MG63 (cell line): ENCODE measurements around the gene C16orf89. TPM values are rescaled to one million over a fixed set of nuclear protein-coding genes. Genes with fewer than 3 reads are reported as not detected.
"Not testable (repeated sequence)": the region's sequence is repeated elsewhere in the genome, so short reads cannot be mapped to it uniquely, and the experiment has no call there.

Experiments
- DNase-seq: peaks from one replicate; pipeline ENCODE4 v3.0.0-alpha.2; 2020
- H3K27me3 ChIP-seq: fragments of 250-450 bp; sonication (Bioruptor Pico); 2 replicates; pipeline ENCODE4 v1.5.1; 2020; ENCODE audit warnings: mild to moderate bottlenecking, moderate library complexity
- H3K36me3 ChIP-seq: fragments of 250-450 bp; sonication (Bioruptor Pico); 2 replicates; pipeline ENCODE4 v1.5.1; 2020; ENCODE audit warnings: mild to moderate bottlenecking, moderate library complexity
- H3K4me3 ChIP-seq: fragments of 250-450 bp; sonication (Bioruptor Pico); 2 replicates; pipeline ENCODE4 v1.5.1; 2020; ENCODE audit warnings: mild to moderate bottlenecking, moderate library complexity
- H3K9me3 ChIP-seq: fragments of 250-450 bp; sonication (Bioruptor Pico); 2 replicates; pipeline ENCODE4 v1.5.1; 2020; ENCODE audit warnings: mild to moderate bottlenecking, moderate library complexity
- total RNA-seq: library from RNA; depleted of rRNA; stranded (reverse); fragments of >200 nt; shearing (Covaris generic); gene quantifications from 2 replicates; pipeline ENCODE4 v1.2.3, GENCODE V29; 2014; ENCODE audit warnings: low replicate concordance; rRNA removed

C16orf89 gene, protein sequence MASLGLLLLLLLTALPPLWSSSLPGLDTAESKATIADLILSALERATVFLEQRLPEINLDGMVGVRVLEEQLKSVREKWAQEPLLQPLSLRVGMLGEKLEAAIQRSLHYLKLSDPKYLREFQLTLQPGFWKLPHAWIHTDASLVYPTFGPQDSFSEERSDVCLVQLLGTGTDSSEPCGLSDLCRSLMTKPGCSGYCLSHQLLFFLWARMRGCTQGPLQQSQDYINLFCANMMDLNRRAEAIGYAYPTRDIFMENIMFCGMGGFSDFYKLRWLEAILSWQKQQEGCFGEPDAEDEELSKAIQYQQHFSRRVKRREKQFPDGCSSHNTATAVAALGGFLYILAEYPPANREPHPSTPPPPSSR
- total RNA-seq = not detected in 2 replicates

DNA sequence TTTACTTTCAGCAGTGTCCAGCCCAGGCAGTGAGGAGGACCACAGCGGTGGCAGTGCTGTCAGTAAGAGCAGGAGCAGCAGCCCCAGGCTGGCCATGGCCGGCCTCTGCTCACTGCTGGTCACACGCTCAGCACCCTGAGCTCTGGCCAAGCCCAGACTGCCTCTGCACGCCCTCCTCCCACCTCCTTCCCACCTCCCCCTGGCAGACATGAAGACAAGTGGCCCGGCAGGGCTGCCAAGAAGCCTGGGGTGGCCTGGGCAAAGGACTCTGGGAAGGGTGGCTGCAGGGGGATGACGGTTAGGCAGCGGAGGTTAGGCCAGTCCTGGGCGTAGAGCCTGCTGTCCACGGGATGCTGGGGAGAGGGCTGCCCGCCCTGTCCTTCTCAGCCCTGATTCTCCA lies at the start of gene C16orf89:
Gene C16orf89, minus strand, starts transcription at position 144 of the 400 bp plus-strand sequence. Its CDS starts 48 bp downstream, at position 96.
- Histone ChIP-seq H3K36me3 (no peaks in the 10 kb centered on the region), H3K27me3 (peaks cover 59% of the 10 kb centered on the region), H3K9me3 (no peaks in the 10 kb centered on the region), H3K4me3 (no peak within 1 kb of the TSS)
- no peak for DNase-seq

DNA sequence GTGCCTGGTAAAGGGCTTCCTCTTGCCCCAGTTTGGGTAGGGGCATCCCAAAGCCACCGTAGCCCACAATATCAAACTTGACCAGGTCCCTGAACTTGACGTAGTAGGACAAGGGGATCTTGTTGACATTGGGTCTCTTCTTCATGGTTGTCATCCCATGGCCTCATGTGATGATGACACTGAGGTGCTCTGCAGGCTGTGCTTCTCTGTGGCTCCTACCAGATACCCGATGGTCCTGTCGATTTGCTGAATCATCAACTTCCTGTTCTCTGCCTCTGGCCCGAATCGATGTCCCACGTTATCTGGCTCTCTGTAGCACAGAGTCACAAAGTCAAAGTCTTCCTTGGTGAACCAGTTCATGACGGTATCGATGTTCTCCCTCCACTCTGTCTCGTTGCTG lies 45.2 kb upstream of the C16orf89 start:
- not testable (repeated sequence) for H3K4me3 ChIP-seq, H3K36me3 ChIP-seq, H3K27me3 ChIP-seq, DNase-seq, H3K9me3 ChIP-seq

DNA sequence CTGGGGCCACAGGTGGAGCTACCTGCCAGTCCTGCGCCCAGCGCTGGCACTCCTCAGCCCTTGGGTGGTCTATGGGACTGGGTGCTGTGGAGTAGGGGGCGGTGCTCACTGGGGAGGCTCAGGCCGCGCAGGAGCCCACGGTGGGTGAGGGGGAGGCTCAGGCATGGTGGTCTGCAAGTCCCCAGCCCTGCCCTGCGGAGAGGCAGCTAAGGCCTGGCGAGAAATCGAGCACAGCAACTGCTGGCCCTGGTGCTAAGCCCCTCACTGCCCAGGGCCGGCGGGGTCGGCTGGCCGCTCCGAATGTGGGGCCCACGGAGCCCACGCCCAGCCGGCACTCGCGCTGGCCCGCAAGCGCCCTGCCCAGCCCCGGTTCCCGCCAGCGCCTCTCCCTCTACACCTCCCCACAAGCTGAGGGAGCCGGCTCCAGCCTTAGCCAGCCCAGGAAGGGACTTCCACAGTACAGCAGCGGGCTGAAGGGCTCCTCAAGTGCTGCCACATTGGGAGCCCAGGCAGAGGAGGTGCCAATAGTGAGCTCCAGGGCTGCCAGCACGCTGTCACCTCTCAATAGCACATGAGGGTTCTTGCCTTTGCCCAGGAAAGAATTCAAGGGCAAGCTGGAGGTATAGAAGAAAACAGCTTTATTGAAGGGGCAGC lies 42.9 kb upstream of the C16orf89 start:
- H3K4me3 ChIP-seq = no peak overlapping the region
- H3K9me3 ChIP-seq = no peaks in the 10 kb centered on the region
- no peaks in the 10 kb centered on the region for H3K27me3 ChIP-seq

DNA sequence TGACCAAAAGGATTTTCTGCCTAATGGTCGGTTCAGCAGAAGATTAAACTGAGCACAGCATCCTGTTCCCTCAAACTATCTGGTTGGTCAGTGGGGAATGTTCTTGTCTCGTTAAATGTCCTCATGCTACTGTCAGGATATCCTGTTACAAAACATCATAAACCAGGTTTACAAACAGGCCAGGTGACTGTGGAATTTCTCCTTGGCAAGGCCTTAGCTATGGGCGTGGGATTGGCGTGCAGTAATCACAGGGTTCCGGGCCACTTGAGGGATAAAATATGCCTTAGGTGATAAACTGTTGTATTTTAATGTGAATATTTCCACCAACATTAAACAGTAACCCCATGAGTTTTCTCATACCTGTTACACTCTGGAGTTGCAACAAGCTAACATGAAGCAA lies 39.3 kb upstream of the C16orf89 start:
- H3K27me3 ChIP-seq = not testable (repeated sequence)

More for the DNA sequence above, 42.9 kb upstream of the C16orf89 start:
- DNase-seq = no peak
- no peaks in the 10 kb centered on the region for H3K36me3 ChIP-seq

DNA sequence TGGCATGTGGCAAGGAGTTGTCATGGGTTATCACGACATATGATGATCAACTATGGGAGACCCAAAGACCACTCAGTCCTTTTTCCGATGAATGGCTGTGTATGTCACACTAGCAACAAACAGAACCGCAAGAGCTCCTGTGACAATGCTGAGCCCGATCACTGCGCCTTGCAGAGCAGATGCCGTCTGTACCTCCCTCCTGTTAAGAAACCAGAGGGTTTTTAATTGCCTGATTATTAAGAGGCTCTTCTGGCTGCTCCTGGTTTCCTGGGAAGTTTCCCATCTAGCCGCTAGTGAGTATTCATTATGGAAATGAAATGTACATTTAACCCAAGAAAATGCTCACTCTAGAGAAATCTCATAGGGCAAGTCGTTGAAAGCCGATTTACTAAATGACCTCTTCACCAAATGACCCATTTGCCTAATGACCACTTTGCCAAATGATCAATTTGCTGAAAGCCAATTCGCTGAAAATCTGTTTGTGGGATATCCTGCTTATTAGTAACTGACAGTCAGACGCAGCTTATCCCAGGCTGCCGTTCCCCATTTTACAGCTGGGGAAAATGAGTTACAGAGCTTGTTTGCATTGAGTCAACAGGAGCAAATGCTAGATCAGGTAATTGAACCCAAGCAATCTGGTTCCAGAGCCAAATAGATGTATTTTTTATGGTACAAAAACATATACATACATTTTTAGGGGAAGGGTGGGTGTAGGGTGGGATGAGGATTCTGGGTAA lies 37.7 kb upstream of the C16orf89 start:
- not testable (repeated sequence) for DNase-seq

More for the DNA sequence above, 39.3 kb upstream of the C16orf89 start:
- H3K36me3 ChIP-seq, H3K9me3 ChIP-seq, DNase-seq, H3K4me3 ChIP-seq: not testable (repeated sequence)

DNA sequence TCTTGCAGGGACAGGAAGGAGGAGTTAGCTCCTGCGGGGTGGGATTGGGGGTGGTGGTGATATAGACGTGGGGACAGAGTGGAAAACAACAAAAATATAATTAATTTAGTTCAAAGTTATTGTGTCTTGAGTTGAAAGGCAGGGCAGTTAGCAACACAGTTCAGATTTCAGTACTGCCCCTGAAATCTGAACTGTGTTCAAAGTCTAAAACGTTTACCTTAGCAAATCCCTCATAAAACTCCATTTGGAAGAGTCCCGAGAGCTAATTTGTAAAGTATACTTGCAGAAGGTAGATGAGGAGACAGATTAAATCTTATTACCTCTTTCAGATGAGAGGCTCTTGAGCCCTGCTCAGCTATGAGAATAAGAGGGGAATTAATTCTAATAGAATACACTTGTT lies 33.4 kb upstream of the C16orf89 start:
- H3K27me3 ChIP-seq, DNase-seq, H3K4me3 ChIP-seq, H3K9me3 ChIP-seq, H3K36me3 ChIP-seq: not testable (repeated sequence)

More for the DNA sequence above, 37.7 kb upstream of the C16orf89 start:
- H3K9me3 ChIP-seq, H3K4me3 ChIP-seq, H3K36me3 ChIP-seq, H3K27me3 ChIP-seq: not testable (repeated sequence)

DNA sequence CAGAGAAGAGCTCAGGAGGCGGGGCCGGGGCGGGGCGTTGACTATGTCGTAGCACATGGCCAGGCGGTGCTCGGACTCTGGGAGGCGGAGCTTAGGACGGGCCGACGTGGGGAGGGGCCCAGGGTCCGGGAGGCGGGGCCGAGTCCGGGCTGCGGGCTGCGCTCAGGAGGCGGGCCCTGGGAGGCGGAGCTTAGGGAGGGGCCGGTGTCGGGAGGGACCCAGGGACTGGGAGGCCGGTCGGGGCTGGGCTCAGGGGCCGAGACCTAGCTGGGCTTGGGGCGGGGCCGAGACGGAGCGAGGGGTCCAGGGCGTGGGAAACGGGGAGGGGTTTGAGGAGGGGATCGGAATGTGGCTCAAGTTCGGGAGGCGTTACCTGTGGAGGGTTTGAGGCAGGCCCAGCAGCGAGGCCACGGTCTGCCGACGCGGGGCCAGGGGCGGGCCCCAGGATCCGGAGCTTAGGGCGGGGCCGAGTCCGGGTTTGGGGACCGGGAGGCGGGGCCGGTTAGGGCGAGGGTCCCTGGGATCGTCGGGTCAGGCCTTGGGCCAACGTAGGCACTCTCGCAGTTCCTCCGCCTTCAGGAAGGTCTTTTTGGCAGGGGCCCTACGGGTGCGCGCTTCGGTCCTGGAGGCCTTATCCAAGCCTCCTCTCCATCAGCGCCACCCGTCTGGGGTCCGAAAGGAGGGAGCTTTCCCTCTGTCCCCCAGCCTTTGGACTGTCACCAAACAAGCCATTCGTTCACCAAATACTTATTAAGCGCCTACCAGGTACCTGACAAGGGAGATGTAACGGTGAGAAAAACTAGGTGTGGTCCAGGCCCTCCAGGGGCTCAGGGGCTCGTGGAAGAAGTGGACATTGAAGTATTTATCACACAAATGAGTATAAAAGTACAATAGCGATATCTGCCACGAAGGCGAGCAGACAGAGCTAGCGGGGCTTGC lies 32.7 kb upstream of the C16orf89 start:
- peak overlapping the region; percentile 84 for H3K4me3 ChIP-seq
- H3K36me3 ChIP-seq, H3K27me3 ChIP-seq, H3K9me3 ChIP-seq: not testable (repeated sequence)
- DNase-seq = peak; percentile 69

DNA sequence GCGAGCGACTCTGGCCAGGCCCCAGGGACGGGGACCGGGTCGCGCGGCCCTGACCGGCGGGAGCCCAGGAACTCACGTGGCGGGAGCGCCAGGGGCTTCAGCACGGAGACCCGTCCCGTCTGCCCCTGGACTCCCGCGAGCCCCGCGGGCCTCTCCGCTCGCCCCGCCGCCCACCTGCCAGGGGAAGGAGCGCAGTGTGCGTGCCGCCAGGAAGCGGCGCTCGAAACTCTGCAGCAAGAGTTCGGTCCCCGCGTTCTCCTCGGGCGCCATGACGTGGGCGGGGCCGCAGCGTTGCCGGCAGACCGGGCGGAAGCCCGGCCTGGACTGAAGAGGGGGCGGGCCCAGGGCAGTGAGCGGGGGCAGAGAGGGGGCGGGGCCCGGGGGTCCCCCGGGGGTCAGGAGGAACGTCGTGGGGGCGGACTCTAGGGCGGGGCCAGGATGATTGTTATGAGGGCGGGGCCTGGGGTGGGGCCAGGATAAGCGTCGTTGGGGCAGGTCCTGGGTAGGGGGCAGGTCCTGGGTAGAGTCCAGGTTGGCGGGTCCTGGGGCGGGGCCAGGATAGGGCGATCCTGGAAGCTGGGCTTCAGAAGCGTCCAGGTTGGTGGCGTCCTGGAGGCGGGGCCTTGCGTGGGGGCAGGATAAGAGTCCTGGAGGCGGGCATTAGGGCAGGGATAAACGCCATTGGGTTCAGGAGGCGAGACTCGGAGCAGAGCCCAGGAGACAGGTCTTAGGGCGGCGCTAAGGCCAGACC lies 31.9 kb upstream of the C16orf89 start, which contains the start of gene EEF2KMT:
Gene EEF2KMT, minus strand, starts transcription at position 326 of the 751 bp plus-strand sequence. Its CDS starts 56 bp downstream, at position 270.
- DNase-seq = peak; percentile 99
- H3K4me3 ChIP-seq = peak within 1 kb of the TSS; percentile 84
- H3K27me3 ChIP-seq, H3K36me3 ChIP-seq, H3K9me3 ChIP-seq: not testable (repeated sequence)

DNA sequence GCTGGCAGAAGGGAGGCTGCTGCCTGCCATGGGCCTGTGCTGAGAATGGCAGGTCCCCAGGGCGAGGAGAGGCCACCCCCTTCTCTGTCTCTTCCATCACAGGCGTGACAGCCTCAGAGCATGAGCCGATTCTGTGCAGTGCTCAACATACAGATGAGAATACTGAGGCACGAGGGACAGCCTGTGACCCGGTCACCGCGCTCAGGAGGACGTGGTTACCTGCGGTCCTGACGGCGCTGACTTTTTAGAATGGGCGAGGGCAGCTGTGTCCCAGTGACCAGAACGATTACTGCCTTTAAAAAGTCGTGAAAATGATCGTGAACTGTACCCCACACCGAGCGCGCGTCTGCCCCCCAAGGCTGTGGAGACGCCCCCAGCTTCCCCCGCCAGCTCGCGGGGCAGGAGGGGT lies 31.3 kb upstream of the C16orf89 start:
- H3K4me3 ChIP-seq = peak overlapping the region; percentile 84
- not testable (repeated sequence) for H3K27me3 ChIP-seq, H3K36me3 ChIP-seq, H3K9me3 ChIP-seq
- peak; percentile 42 for DNase-seq

DNA sequence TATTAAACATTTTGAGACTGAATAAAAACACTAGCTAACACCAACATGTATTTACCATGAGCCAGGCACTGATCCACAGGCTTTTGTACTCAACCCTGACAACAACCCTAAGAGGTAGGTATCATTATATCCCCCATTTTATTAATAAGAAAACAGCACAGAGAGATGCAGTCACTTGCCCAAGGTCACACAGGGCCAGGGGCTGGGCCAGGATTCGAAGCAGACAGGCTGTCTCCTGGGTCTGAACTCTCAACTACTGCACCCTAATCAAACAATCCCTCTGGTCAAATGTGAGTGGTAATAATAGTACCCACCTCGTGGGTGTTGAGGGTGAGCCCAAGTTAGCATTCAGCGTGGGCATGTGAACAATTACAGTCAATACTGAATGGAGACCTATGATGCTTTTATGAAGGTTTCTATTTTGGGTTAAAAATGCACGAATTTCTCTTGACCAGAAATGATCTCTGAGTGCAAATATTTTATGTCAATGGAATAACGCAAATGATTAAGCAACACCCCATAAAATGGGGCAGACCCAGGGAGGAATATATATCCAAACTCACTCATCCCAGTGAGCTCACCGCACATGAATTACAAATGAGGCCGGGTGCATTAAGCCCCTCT lies 30.8 kb upstream of the C16orf89 start:
- not testable (repeated sequence) for H3K27me3 ChIP-seq, DNase-seq, H3K9me3 ChIP-seq, H3K36me3 ChIP-seq
- H3K4me3 ChIP-seq = peak overlapping the region; percentile 84; the same call in 1 of the 2 replicates

DNA sequence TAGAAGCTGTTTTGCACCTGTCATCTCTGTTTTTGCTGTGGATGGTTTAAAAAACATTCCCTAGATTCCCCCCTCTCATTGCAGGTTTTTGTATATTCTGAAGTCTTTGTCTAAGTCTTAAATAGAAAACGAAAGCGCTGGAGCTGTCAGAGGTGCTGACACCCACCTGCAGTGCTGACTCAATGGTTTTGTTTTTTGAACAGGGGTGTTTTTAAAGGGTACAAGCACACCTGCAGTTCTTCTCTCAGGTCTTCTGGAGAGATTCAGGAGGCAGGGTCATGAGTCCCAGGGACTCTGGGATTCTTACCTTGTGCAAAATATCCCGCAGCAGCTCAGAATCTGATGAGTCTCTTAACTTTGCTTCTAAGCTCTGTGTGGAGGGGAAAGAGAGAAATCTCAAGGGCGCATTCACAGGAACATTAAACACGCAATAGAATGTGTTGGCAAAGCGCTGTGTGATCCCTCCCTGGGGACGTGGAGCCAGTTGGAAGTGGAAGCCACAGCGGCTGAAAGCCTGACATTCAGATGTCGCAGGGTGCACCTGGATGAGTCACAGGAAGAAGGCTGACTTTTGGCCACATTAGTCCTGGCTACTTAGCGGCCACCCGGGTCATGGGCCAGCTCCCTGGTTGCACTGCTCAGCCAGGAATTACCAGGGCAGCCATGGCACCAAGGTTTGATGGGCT lies 29.5 kb upstream of the C16orf89 start:
- not testable (repeated sequence) for H3K36me3 ChIP-seq, H3K27me3 ChIP-seq, H3K4me3 ChIP-seq, H3K9me3 ChIP-seq, DNase-seq

DNA sequence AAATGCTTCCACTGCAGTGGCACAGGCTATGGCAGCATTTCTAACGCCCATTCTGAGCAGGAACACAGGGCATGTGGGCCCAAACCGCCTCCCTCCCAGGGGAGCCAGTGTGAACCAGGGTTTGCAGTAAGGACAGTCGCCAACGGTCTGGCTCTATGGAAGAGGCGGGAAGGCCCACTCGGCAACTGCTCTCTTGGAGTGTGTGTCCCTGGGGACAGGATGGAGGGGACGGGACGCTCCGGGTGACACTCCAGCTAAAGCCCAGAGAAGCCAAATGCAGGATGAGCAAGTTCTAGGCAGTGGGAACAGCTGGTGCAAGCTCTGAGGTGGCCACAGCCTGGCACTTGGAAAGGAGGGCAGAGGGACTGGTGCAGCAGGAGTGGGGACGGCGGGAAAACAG lies 28.0 kb upstream of the C16orf89 start:
- H3K9me3 ChIP-seq, DNase-seq, H3K27me3 ChIP-seq, H3K4me3 ChIP-seq, H3K36me3 ChIP-seq: not testable (repeated sequence)

DNA sequence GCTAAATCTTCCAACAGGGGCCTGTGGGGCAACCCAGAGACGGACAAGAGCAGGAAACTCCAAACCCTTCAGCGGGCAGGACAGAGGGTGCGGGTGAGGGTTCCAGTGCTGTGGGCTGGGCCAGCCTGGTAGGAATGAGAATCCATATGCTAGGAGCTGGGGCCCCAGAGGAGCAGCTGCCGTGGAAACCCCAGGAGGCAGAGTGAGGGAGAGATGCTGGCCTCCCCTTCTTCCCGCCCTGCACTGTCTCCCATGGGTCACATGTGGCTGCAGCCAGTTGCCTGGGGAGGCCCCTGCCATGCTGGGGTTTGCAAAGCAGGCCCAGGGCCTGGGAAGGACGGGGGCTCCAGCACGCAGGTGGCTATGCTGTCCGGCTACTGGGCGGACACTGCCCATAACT lies 27.3 kb upstream of the C16orf89 start:
- not testable (repeated sequence) for H3K9me3 ChIP-seq, H3K4me3 ChIP-seq, H3K27me3 ChIP-seq, DNase-seq, H3K36me3 ChIP-seq

DNA sequence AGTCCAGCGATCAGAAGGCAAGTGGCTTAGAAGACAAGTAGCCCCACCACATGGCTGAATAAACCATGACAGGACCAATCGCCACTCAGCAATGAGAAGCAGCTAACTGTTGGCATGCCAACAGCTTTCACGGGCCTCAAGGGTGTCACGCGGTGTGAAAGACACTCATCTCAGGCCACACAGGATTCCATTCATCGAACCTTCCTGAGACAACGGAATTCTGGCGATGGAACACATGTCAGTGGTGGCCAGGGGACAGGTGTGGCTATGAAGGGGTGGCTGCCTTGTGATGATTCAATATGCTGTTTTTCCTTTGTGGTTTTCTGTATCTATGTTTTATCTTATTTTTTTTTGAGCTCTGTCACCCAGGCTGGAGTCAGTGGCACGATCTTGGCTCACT lies 24.8 kb upstream of the C16orf89 start:
- H3K9me3 ChIP-seq, H3K27me3 ChIP-seq, DNase-seq, H3K4me3 ChIP-seq, H3K36me3 ChIP-seq: not testable (repeated sequence)
